K562 (cell line): Measurements from ENCODE around the gene FSTL4. TPM values are rescaled to one million over a fixed set of nuclear protein-coding genes. Genes with fewer than 3 reads are reported as not detected.

Experiments
- ATAC-seq: fragments of 200-7000 bp; cut with Tn5 transposase; 3 replicates; pipeline ENCODE4 v1.9.1; 2020; ENCODE audit warnings: moderate library complexity
- BruUV-seq: library from RNA; stranded (reverse); fragments of 400-500 nt; replicated peaks from 2 replicates; lab custom pipeline; 2021; lab: Mats Ljungman, UMichigan
- CTCF ChIA-PET: fragments of 300-600 bp; formaldehyde crosslinking; extraction: SDS; loops from one replicate; lab custom pipeline; 2021; ENCODE audit warnings: low intra/inter-chr PET ratio; lab: Yijun Ruan, JAX
- POLR2A ChIA-PET: fragments of 300-600, 350-650 bp; sonication (Branson Sonifier 250); formaldehyde crosslinking; extraction: SDS; loops from one replicate; lab custom pipeline; 2021; ENCODE audit warnings: antibody characterized with exemption, inconsistent platforms; lab: Yijun Ruan, JAX
- DNase-seq, 4 experiments: peaks; one replicate each; pipeline versions ENCODE4 v3.0.0 to v3.0.0-alpha.2; 2011 to 2018; ENCODE audit warnings: low spot score in 3 of 4, mixed read lengths in 3 of 4; ENCODE audit errors: extremely low read depth in 1 of 4
- FAIRE-seq: peaks from 2 replicates; lab custom pipeline; 2011; peaks lifted over from hg19 to GRCh38; lab: Jason Lieb, UNC
- H2AFZ ChIP-seq: 2 replicates; pipeline ENCODE4 v1.6.0; 2011; ENCODE audit warnings: low read depth, low read length, control low read depth, inconsistent platforms
- H3K27ac ChIP-seq: fragments of 200-600 bp; 3 replicates; pipeline ENCODE4 v1.8.0; 2011; ENCODE audit warnings: low read depth, mild to moderate bottlenecking, control low read depth, inconsistent platforms, low read length, moderate library complexity, mixed read lengths; ENCODE audit errors: extremely low read depth
- H3K27me3 ChIP-seq, 2 experiments: fragments of 300-600 bp in 1 of 2; 2 replicates in 1 of 2; 3 replicates in 1 of 2; pipeline versions ENCODE4 v1.6.0 to v1.8.0; 2011; ENCODE audit warnings: inconsistent platforms in 2 of 2, low read length in 2 of 2, mild to moderate bottlenecking in 1 of 2, mixed read lengths in 1 of 2, moderate library complexity in 1 of 2; ENCODE audit not compliant: control insufficient read depth in 2 of 2, insufficient read depth in 2 of 2
- H3K36me3 ChIP-seq: fragments of 300-600 bp; 3 replicates; pipeline ENCODE4 v1.8.0; 2011; ENCODE audit warnings: mild to moderate bottlenecking, low read length, inconsistent platforms; ENCODE audit not compliant: control insufficient read depth, insufficient read depth
- H3K4me1 ChIP-seq, 2 experiments: fragments of 200-600 bp in 1 of 2; replicated peaks in 1 of 2; 2 replicates in 1 of 2; 3 replicates in 1 of 2; pipeline versions ENCODE4 v1.5.1 to v1.8.0; 2011; ENCODE audit warnings: inconsistent platforms in 2 of 2, low read length in 2 of 2, mild to moderate bottlenecking in 1 of 2, mixed read lengths in 1 of 2, moderate library complexity in 1 of 2; ENCODE audit not compliant: control insufficient read depth in 2 of 2, insufficient read depth in 2 of 2
- H3K4me2 ChIP-seq: 2 replicates; pipeline ENCODE4 v1.6.1; 2011; ENCODE audit warnings: low read length, control low read depth, inconsistent platforms, mixed read lengths; ENCODE audit not compliant: insufficient read depth
- H3K4me3 ChIP-seq: fragments of 200-600 bp; sonication (generic), shearing (Covaris generic); 2 replicates; pipeline ENCODE4 v1.5.1; 2016; ENCODE audit warnings: control low read depth, inconsistent platforms
- H3K79me2 ChIP-seq: fragments of 200-600 bp; 3 replicates; pipeline ENCODE4 v1.8.0; 2011; ENCODE audit warnings: low read length, inconsistent platforms; ENCODE audit not compliant: control insufficient read depth, insufficient read depth
- H3K9ac ChIP-seq, 2 experiments: 2 replicates each; pipeline versions ENCODE4 v1.6.0 to v1.6.1; 2011; ENCODE audit warnings: low read depth in 2 of 2, low read length in 2 of 2, control low read depth in 1 of 2, inconsistent platforms in 1 of 2, mild to moderate bottlenecking in 1 of 2, mixed read lengths in 1 of 2; ENCODE audit not compliant: insufficient read depth in 1 of 2
- H3K9me1 ChIP-seq: one replicate; pipeline ENCODE4 v1.6.0; 2011; ENCODE audit warnings: inconsistent platforms, mild to moderate bottlenecking, low read length, moderate library complexity; ENCODE audit not compliant: control insufficient read depth, insufficient read depth
- H3K9me3 ChIP-seq: replicated peaks from 2 replicates; pipeline ENCODE4 v1.5.1; 2011; ENCODE audit warnings: low read depth, low read length, inconsistent platforms; ENCODE audit not compliant: control insufficient read depth, insufficient read depth
- H4K20me1 ChIP-seq: replicated peaks from 2 replicates; pipeline ENCODE4 v1.6.1; 2011; ENCODE audit warnings: low read length, inconsistent platforms, mixed read lengths; ENCODE audit not compliant: control insufficient read depth, insufficient read depth
- BRF1 ChIP-seq: IDR thresholded peaks from 3 replicates; pipeline ENCODE4 v1.6.1; 2011; ENCODE audit warnings: borderline replicate concordance, mild to moderate bottlenecking; ENCODE audit not compliant: insufficient read length; ENCODE audit errors: extremely low read depth
- C11orf30 ChIP-seq: fragments of 450-650 bp; IDR thresholded peaks from 2 replicates; pipeline ENCODE4 v1.6.1; 2016; ENCODE audit warnings: low read depth, mild to moderate bottlenecking
- CBFA2T2 ChIP-seq: fragments of 450-650 bp; conservative IDR thresholded peaks from 2 replicates; pipeline ENCODE4 v1.6.1; 2017; ENCODE audit warnings: mild to moderate bottlenecking
- CBX2 ChIP-seq: fragments of 200-600 bp; sonication (generic); IDR thresholded peaks from one replicate; pipeline ENCODE4 v1.6.1; 2012; ENCODE audit warnings: mild to moderate bottlenecking, low read length, inconsistent platforms; ENCODE audit not compliant: insufficient read depth, poor library complexity, severe bottlenecking
- MTA3 ChIP-seq: fragments of 450-650 bp; formaldehyde crosslinking; IDR thresholded peaks from 2 replicates; pipeline ENCODE4 v1.6.1; 2017; ENCODE audit warnings: mild to moderate bottlenecking, borderline replicate concordance
- NEUROD1 ChIP-seq: fragments of 150-350 bp; IDR thresholded peaks from 2 replicates; pipeline ENCODE4 v1.6.1; 2014; ENCODE audit warnings: borderline replicate concordance, low read length, low read depth; ENCODE audit not compliant: partially characterized antibody
- NFE2 ChIP-seq: IDR thresholded peaks from 2 replicates; pipeline ENCODE4 v1.6.1; 2014; ENCODE audit warnings: antibody characterized with exemption, low read depth
- SMC3 ChIP-seq: conservative IDR thresholded peaks from 2 replicates; pipeline ENCODE4 v1.6.1; 2011; ENCODE audit warnings: low read depth, low read length, improper control_type of control experiment; ENCODE audit not compliant: insufficient read depth
- TBL1XR1 ChIP-seq, 2 experiments: IDR thresholded peaks; 2 replicates each; pipeline ENCODE4 v1.6.1; 2012; ENCODE audit warnings: improper control_type of control experiment in 2 of 2, low read length in 2 of 2, mild to moderate bottlenecking in 1 of 2
- TOE1 ChIP-seq, 2 experiments: fragments of 450-650 bp in 1 of 2; sonication (generic) in 1 of 2; formaldehyde crosslinking in 1 of 2; IDR thresholded peaks; 2 replicates each; pipeline versions ENCODE4 v1.7.1 to v1.8.0; 2016 to 2022; ENCODE audit warnings: borderline replicate concordance in 2 of 2, mild to moderate bottlenecking in 2 of 2, antibody characterized with exemption in 1 of 2, inconsistent platforms in 1 of 2, low read depth in 1 of 2, missing genetic modification reagents in 1 of 2, moderate library complexity in 1 of 2
- ZNF586 ChIP-seq: fragments of 450-650 bp; formaldehyde crosslinking; conservative IDR thresholded peaks from 2 replicates; pipeline ENCODE4 v1.4.0; 2020; ENCODE audit warnings: mild to moderate bottlenecking, moderate library complexity
- ZNF778 ChIP-seq: fragments of 450-650 bp; formaldehyde crosslinking; IDR thresholded peaks from 2 replicates; pipeline ENCODE4 v1.4.0; 2020; ENCODE audit warnings: mild to moderate bottlenecking, moderate library complexity
- WGBS: fragments of 100-300 bp; shearing (Covaris generic); methylation state at CpG from one replicate; pipeline ENCODE4 v1.1.6; 2016; ENCODE audit warnings: low coverage, mixed read lengths; ENCODE audit not compliant: insufficient coverage; ENCODE audit errors: missing lambda C conversion rate; 5-methylcytosine and 5-hydroxymethylcytosine counted together
- in situ Hi-C: fragments of 300-500 bp; cut with MboI; formaldehyde crosslinking; loops from 4 replicates; pipeline ENCODE4 v1.15.0; 2018; ENCODE audit warnings: inconsistent platforms, mixed read lengths
- intact Hi-C: fragments of 100-400 bp; cut with micrococcal nuclease; formaldehyde crosslinking; loops from 2 replicates; pipeline ENCODE4 v1.14.2; 2022
- polyA plus RNA-seq, 8 experiments: library from polyadenylated mRNA; depleted of rRNA in 4 of 8; stranded (reverse) in 5 of 8; unstranded in 3 of 8; fragments of >200 nt; fragmentation: Nextera tagmentation in 2 of 8; fragmentation: Illumina TruSeq in 1 of 8; extraction: Ambion mirVana in 2 of 8; extraction: Trizol in 1 of 8; gene quantifications; 2 replicates each; pipeline versions ENCODE4 v1.2.1 to v1.2.3, GENCODE V29; 2011 to 2014; ENCODE audit warnings: inconsistent platforms in 1 of 8, missing spikeins in 1 of 8
- total RNA-seq, 7 experiments: library from RNA; depleted of rRNA in 6 of 7; stranded (reverse); fragments of >200 nt in 6 of 7; fragmentation: Illumina TruSeq in 2 of 7; extraction: Trizol in 2 of 7; gene quantifications; 2 replicates each; pipeline versions ENCODE4 v1.2.1 to v1.2.3, GENCODE V29; 2011 to 2021; ENCODE audit warnings: low replicate concordance in 1 of 7
- TF ChIP-seq, protein P1 (sequence below): fragments of 250-450 bp; sonication (Bioruptor Pico); IDR thresholded peaks from 2 replicates; pipeline ENCODE4 v1.8.0; 2021; ENCODE audit warnings: borderline replicate concordance, mild to moderate bottlenecking, moderate library complexity; ENCODE audit not compliant: poor library complexity, severe bottlenecking
- TF ChIP-seq, protein P2 (sequence below), 2 experiments: fragments of 450-650 bp in 1 of 2; sonication (generic) in 1 of 2; formaldehyde crosslinking; conservative IDR thresholded peaks; 2 replicates each; pipeline versions ENCODE4 v1.4.0 to v1.8.1; 2020 to 2022; ENCODE audit warnings: mild to moderate bottlenecking in 1 of 2, missing genetic modification reagents in 1 of 2
- TF ChIP-seq, protein P3 (sequence below): IDR thresholded peaks from 2 replicates; pipeline ENCODE4 v1.6.1; 2011; ENCODE audit warnings: borderline replicate concordance, low read depth, mild to moderate bottlenecking, moderate library complexity, low read length; ENCODE audit not compliant: insufficient read depth, poor library complexity, severe bottlenecking

Gene FSTL4
- total and polyA plus RNA-seq, 9 of the 15 experiments (the other 6 are each of a cell fraction or from before 2014, with no cell fraction given) = 0.08 to 0.18 (median 0.10) TPM; not detected in 5

DNA sequence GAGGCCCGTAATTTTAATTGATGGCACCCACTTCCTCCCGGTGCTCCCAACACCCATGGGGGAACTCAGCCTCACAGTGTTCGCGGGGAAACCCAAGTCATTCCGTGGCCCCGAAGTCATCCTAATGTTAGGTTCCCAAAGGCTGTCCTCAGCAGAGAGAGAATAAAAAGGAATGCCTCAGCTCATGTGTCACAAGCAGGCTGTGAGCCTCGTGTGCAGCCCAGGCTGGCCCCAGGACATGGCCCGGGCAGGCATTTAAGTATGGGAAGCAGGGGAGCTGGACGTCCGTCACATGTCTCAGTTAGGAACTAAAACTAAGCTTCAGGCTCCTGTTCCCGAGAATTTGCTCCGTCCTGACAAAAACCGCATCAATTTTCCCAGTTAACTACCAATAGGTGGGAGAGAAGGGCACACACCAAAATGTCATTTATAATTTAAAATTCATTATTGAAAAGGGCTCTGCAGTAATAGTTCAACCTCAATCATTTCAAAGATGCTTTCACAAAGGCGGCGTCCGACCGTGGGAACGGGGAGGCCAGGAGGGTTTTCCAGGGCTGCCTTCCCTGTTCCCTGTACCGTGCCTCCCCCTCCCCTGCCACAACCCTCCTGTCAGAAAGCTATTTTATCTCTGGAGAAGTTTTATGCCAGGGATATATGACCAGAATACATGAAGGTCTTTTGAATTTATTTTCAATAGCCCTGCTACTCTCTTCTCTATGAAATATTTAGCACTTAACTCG is 137.3 kb downstream of the FSTL4 start:
- Histone ChIP-seq H2AFZ (no peak overlapping the region), H3K79me2 (no peaks in the 10 kb centered on the region), H3K4me2 (no peak overlapping the region), H3K9me3 (no peaks in the 10 kb centered on the region), H3K27ac (no peak overlapping the region), H3K4me1 (no peaks in the 10 kb centered on the region; a peak in 2 of 5 replicates), H3K9me1 (no peaks in the 10 kb centered on the region), H3K27me3 (peaks cover 29 to 34% of the 10 kb centered on the region in 2 experiments), H3K9ac (no peak overlapping the region), H4K20me1 (no peaks in the 10 kb centered on the region), H3K4me3 (no peak overlapping the region), H3K36me3 (no peaks in the 10 kb centered on the region)
- FAIRE-seq (no peak), DNase-seq (no peak), ATAC-seq (no peak)
- no TSS peak for BruUV-seq
- no peak for TF ChIP-seq SMC3
- TF ChIP-seq, protein P1, sequence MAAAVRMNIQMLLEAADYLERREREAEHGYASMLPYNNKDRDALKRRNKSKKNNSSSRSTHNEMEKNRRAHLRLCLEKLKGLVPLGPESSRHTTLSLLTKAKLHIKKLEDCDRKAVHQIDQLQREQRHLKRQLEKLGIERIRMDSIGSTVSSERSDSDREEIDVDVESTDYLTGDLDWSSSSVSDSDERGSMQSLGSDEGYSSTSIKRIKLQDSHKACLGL (CRISPR knock-in tag) = no peak
- no peak for TF ChIP-seq MTA3
- TF ChIP-seq, protein P2, sequence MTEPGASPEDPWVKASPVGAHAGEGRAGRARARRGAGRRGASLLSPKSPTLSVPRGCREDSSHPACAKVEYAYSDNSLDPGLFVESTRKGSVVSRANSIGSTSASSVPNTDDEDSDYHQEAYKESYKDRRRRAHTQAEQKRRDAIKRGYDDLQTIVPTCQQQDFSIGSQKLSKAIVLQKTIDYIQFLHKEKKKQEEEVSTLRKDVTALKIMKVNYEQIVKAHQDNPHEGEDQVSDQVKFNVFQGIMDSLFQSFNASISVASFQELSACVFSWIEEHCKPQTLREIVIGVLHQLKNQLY (CRISPR knock-in tag; conservative IDR thresholded peaks at IDR 0.05) = no peak
- TF ChIP-seq BRF1 = no peak
- TF ChIP-seq ZNF778 (CRISPR knock-in tag) = no peak
- no peak for TF ChIP-seq NEUROD1
- TF ChIP-seq TBL1XR1 (IDR thresholded peaks at IDR 0.05; ENCODE audit: low read length in 2 of 2) = no peak
- TF ChIP-seq C11orf30 = no peak
- no peak for TF ChIP-seq ZNF586
- TF ChIP-seq CBX2 = no peak
- TF ChIP-seq TOE1 (IDR thresholded peaks at IDR 0.05; ENCODE audit: borderline replicate concordance) = no peak
- TF ChIP-seq TOE1 (CRISPR knock-in tag; IDR thresholded peaks at IDR 0.05; ENCODE audit: borderline replicate concordance, low read depth) = no peak
- no peak for TF ChIP-seq NFE2
- TF ChIP-seq, protein P3, sequence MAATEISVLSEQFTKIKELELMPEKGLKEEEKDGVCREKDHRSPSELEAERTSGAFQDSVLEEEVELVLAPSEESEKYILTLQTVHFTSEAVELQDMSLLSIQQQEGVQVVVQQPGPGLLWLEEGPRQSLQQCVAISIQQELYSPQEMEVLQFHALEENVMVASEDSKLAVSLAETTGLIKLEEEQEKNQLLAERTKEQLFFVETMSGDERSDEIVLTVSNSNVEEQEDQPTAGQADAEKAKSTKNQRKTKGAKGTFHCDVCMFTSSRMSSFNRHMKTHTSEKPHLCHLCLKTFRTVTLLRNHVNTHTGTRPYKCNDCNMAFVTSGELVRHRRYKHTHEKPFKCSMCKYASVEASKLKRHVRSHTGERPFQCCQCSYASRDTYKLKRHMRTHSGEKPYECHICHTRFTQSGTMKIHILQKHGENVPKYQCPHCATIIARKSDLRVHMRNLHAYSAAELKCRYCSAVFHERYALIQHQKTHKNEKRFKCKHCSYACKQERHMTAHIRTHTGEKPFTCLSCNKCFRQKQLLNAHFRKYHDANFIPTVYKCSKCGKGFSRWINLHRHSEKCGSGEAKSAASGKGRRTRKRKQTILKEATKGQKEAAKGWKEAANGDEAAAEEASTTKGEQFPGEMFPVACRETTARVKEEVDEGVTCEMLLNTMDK = no peak
- TF ChIP-seq CBFA2T2 = no peak
- 1% methylated on average over 20 of the region's 20 CpGs for WGBS
- POLR2A ChIA-PET = interaction anchor here (0.5 to 0.6 kb wide), 2 partner anchors 58 to 207 kb away, joined by 3 to 4 read pairs; no protein-coding TSS in a partner anchor
- intact Hi-C loops = no loop called here
- CTCF ChIA-PET = no interaction called here
- in situ Hi-C loops = loop anchor here (25.0 kb wide), 1 partner anchor 363 kb away; no protein-coding TSS in a partner anchor
